ENCODE data around the gene YEATS2.

GRCh38 chr3:183799461-183799860 lies 101.9 kb downstream of the YEATS2 start:
- TF ChIP-seq RAD21 (conservative IDR thresholded peaks at IDR 0.05) (no peak), CTCF (IDR thresholded peaks at IDR 0.05; ENCODE audit: poor library complexity, severe bottlenecking) (no peak), TAF1 (IDR thresholded peaks at IDR 0.05; ENCODE audit: low read depth) (no peak), REST (IDR thresholded peaks at IDR 0.05; ENCODE audit: borderline replicate concordance) (no peak), MXI1 (conservative IDR thresholded peaks at IDR 0.05; ENCODE audit: poor library complexity, severe bottlenecking) (no peak)
